Right ventricle myocardium inferior (tissue), 1 donor: ENCODE data around the gene MAPK8. TPM values are rescaled to one million over a fixed set of nuclear protein-coding genes. Genes with fewer than 3 reads are reported as not detected.

Experiments
- ATAC-seq: fragments of 200-7000 bp; cut with Tn5 transposase; one replicate; pipeline ENCODE4 v1.9.1; 2020; ENCODE audit warnings: mild to moderate bottlenecking, moderate library complexity
- DNase-seq: peaks from one replicate; pipeline ENCODE4 v3.0.0; 2021; ENCODE audit errors: missing footprints
- intact Hi-C: fragments of 100-400 bp; cut with DNase I; formaldehyde crosslinking; loops from one replicate; pipeline ENCODE4 v1.11.0; 2022
- total RNA-seq: library from RNA; stranded (reverse); fragmentation: NEBNext Ultra II Directional; extraction: Animal tissue kit (Norgen Biotek cat#: 25700); gene quantifications from one replicate; pipeline ENCODE4 v1.2.1, GENCODE V29; 2021
- donor health status: DM: no; HTN: yes; CAD: no; lungs with severe emphysema.

Gene MAPK8
- total RNA-seq, 1 donor from 2014 or later: 29.5 TPM

DNA sequence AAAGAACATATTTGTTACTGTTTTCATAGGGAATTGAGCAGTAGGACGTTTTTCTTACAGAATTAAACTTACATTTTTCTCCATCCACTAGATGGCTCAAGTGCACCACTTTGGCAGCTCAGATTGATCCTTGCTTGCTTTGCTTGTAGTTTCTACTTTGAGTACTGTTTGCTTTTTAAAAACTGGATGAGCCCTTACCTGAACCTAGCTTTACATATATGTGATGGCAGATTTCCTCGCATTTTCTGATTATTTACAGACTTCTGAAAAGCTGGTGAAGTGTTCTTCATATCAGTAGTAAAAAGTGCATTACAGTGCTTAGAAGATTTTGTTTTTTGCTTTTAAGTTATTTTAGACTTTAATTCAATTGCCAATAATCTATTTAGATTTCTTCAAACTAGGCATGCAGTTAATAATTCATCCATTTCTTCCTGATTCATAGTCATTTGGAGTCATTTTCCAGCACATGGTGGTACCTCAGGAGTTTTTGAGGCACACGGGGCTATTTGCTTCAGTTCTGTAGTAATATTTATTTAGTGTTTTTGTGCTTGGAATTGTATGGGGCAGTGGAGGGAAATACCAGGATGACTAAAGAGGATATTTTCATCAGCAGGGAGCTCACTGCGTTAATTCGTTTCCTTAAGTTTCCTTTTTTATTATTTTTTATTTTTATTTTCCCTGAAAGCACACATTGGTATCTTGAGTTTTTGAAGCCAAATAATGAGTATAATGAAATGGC, 57.3 kb downstream of the MAPK8 start:
- intact Hi-C loops: loop anchor here (1.0 to 10.0 kb wide), 6 partner anchors 51 to 441 kb away; partner anchors contain the start of gene MAPK8
- no peak for DNase-seq
- ATAC-seq: no peak

DNA sequence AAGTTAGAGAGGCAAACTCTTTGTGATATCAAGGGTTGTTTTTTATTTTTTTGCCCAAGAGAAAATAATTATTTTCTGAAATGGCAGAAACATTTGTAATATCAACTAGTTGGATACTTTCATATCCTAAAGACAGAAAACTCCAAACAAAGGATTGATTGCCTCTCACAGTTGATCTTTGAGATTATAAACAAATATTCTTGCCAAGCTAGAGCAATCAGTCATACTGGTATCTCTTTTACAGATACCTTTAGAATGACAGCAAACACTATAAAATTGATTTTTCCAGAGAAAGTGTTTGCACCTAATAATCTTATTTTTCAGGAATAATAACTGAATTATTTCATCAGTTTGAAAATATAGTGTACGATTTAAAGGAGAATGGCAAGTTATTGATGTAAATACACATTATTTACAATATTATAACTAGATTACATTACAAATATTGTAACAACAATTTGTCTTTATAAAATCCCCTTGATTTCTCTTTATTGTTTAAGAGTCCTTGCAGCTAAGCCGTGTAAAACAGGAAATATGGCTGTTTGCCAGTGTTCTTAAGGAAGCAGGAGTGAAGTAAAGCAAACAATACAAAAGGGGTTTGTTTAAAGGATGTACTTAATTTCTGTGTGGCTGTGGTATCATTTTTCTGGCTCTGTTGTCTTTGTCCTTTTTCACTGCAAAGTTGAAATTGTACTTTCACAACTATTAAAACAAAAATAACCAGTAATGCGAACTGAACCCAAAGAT, 58.4 kb downstream of the MAPK8 start:
- ATAC-seq: no peak
- no peak for DNase-seq

DNA sequence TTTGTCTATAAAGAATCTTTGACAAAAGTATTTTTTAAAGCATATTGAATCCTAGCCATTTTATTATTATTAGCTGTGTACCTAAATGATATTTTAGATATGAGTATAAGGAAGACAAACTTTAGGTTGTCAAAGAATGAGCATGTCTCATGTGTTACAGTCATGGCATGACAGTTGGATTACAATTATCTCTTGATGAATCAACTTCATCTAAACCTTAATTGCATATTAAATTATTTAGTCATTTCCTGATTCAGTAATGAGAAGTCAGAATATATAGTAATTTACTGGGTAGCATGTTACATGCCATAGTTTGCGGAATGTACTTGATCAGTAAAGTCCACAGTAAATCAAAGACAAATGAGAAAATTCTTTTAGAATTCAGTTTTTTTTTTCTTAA, 59.2 kb downstream of the MAPK8 start:
- intact Hi-C loops: loop anchor here (10.0 kb wide), 2 partner anchors 49 to 439 kb away; no protein-coding TSS in a partner anchor
- ATAC-seq (no peak), DNase-seq (no peak)

More for the DNA sequence above, 58.4 kb downstream of the MAPK8 start:
- intact Hi-C loops: loop anchor here (5.0 to 10.0 kb wide), 4 partner anchors 50 to 440 kb away; partner anchors contain the start of gene MAPK8

DNA sequence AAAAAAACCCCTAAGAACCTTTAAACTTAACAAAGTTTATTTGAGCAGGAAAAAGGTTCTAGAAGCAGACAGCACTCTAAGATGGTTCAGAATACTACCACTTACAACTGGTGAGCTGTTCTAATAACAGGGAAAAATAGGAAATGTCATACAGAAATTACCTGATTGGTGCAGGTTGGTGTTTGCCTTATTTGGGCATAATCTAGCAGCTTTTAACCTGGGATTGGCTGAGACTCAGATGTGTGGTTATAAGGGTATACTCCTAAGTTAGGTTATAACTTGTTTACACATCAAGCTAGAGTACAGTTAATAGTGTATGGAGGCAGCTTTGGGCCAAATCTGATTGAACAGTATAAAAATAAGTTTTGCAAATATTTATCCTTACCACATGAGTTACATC, 59.8 kb downstream of the MAPK8 start:
- ATAC-seq: no peak
- intact Hi-C loops: loop anchor here (10.0 kb wide), 2 partner anchors 49 to 439 kb away; no protein-coding TSS in a partner anchor
- no peak for DNase-seq

DNA sequence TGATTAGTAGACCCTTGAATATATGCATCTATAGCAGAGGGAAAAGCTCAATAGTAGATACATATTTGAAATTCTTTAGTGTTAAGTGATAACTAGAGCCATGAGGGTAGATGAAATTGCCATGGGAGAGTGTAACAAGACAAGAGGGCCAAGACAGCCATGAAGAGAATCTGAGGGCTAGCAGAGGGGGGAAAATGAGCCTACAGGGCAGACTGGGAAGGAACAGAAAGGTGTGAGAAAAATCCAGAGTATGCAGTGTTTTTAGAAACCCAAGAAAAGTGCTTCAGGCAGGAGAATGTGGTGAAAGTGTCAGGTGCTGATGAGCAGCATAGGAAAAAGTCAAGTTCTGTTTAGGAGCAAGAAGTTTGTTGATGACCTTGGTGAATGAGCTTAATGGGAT, 63.0 kb downstream of the MAPK8 start:
- DNase-seq: no peak
- intact Hi-C loops: loop anchor here (10.0 kb wide), 2 partner anchors 45 to 435 kb away; no protein-coding TSS in a partner anchor

DNA sequence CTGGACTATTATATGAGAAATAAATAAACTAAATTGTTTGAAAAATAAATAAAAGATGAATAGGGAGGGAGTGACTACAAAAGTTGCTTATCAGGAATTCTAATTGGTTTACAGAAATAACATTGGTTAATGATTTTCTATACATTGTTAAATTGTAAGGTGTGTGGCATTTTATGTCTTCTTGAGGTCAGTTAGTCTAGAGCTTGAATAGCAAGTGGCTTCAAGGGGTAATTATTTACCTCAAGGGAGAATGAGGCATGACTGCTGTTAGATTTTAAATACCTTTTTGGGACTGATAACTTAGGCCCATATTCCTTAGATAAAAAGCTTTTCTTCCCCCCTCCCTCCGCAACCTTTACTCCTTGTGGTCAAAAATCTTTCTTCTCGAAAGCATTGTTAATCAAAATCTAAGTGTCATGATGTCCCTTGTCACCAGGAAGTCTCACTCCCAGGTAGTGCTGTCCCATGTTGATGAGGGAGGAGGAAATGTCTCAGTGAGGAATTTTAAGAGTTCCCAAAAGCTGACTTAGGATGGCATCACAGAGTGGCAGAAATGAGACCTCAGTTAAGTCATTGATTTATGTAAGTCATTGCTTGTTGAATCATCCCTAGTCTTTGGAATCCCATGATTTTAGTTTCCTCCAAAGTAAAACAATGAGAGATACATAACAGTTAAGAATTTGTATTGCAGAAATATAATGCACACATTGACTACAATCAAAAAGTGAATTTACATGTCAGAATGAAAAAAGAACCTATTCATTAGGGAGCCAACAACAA, 71.5 kb downstream of the MAPK8 start:
- no peak for ATAC-seq
- DNase-seq: no peak
- intact Hi-C loops: no loop called here

More for the DNA sequence above, 63.0 kb downstream of the MAPK8 start:
- ATAC-seq: no peak

DNA sequence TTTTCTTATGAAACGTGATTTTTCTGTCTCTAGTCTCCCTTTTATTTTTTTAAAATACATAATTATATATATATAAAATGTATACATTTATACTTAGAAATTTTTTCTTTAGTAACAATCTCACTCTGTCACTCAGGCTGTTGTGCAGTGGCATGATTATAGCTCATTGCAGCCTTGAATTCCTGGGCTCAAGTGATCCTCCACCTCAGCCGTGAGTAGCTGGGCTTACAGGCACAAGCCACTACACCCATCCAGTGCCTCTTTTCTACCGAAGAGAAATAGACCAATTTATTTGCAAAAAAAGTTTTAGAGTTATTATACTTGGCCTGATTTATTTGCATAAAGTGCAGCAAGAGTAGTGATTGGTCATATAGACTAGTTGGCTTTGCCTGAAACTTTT, 72.2 kb downstream of the MAPK8 start:
- no peak for ATAC-seq
- intact Hi-C loops: no loop called here
- no peak for DNase-seq

DNA sequence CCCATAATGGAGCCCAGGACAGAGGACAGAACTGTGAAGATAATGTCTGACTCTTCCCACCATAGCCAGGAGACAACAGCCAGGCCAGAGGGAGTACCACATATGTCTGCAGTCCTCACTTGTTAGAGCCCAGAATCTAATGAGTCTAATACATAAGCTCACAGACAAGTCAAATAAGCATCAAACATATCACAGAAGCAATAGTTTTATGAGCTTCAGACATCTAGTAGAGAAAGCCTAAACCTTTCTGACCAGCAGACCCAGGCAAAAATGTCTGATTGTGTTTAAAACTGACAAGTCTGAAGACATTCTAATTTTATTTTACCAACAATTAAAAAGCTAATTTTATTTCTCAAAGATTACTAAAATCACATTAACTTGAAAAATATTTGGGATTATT, 75.5 kb downstream of the MAPK8 start:
- ATAC-seq (no peak), DNase-seq (no peak)
- intact Hi-C loops: no loop called here

DNA sequence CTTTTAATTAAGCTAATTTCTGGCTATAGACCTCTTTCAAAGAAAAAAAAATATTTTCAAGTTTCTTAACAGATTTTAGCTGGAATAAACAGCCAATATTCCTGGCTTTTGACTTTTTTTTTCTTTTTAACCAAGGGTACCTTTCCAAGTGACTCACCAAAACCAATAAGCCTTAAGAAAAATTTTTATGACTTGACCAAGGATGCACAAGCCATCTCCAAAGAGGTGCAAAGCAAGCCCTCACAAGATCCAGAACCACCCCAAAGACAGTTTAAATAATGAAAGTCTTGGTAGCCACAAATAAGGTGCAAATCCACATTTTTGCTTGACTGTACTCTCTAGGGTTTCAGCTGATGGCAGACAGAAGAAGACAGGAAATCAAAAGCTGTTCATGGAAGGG, 76.5 kb downstream of the MAPK8 start:
- intact Hi-C loops: no loop called here
- DNase-seq: no peak
- ATAC-seq: no peak

DNA sequence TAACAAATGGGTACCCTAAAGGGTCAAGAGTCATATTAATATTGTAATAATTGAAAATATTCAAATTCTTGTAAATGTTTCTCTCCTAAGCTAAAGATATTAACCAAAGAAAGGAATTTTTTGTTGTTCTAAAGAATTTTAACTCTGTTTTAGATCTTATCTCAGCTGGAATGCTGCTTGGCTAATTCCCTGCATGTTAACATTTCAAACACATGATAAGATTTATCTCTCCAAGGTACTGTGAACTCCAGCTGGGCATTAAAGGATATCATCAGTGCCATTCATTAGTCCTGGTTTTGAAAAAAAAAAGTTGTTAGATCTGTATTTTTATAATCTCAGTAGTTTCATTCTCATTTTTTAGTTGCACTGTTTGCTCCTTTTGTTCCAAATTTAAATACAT, 76.9 kb downstream of the MAPK8 start:
- no peak for ATAC-seq
- DNase-seq: no peak
- intact Hi-C loops: no loop called here

DNA sequence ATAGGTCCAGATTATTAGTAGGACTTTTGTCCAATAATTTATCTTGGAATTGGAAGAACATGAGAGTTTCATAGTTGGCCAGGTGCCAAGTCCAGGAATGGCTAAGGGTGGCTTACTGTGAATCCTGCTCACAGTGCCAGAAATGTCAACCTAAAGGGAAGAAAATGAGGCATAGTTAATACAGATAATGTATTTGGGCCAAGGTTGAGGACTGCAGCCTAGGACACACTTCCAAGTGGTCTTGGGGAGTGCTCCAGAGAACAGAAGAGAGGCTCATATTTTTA, 78.2 kb downstream of the MAPK8 start:
- DNase-seq (no peak), ATAC-seq (no peak)
- intact Hi-C loops: no loop called here

DNA sequence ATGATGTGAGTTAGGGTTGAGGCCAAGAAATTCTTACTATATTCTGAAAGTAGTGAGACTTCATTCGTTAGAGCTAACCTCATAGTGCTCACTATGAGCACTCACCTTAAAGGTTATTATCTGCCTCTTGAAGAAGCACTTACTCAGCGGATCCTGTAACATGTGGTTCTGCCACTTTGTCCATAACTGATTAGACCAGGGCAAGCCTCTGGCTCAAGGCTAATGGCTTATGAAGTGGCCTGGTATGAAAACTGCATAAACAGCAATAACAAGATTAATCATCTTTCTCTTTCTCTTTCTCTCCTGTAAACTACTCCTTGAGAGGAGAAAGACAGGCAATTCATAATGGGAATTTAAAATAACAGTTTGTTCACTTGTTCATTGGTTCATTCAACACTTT, 82.8 kb downstream of the MAPK8 start:
- intact Hi-C loops: no loop called here
- ATAC-seq: no peak
- no peak for DNase-seq

DNA sequence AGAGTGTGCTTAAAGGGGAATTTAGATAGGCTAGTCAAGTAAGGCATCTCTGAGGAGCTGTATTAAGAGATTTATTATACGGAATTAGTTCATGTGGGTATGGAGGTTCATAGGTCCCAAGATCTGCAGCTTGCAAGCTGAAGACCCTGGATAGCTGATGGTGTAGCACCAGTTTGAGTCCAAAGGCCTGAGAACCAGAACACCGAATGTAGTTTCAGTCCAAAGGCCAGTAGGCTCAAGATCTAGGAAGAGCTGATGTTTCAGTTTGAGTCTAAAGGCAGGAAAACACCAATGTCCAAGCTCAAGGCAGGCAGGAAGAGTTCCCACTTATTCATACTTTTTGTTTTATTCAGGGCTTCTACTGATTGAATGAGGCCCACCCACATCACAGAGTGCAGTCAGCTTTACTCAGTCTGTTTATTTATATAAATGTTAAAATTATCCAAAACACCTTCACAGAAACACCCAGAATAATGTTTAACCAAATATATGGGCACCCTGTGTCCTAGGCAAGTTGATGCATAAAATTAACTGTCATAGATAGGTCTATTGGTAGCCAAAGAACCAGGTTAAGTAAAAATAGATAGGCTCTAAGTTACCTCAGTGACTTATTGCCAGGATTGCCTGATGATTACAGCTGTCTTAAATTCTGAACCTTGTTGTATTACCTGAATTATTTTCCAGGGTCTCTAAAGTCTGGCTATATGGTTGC, 83.5 kb downstream of the MAPK8 start:
- ATAC-seq: no peak
- no peak for DNase-seq
- intact Hi-C loops: no loop called here

DNA sequence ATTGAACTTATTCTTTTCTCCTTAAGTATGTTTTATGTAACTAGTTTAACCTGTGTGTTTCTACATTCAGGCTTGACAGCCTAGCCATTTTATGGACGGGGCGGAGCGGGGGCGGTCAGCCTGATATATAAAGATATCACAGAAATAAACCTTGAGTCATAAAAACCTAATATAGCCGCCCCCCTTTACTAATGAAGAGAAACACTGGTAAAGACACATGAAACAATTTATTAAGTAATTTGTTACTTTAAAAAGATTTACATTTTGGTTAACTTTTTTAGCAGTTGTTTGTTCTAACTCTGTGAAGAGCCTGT, 84.0 kb downstream of the MAPK8 start:
- ATAC-seq (no peak), DNase-seq (no peak)
- intact Hi-C loops: no loop called here

DNA sequence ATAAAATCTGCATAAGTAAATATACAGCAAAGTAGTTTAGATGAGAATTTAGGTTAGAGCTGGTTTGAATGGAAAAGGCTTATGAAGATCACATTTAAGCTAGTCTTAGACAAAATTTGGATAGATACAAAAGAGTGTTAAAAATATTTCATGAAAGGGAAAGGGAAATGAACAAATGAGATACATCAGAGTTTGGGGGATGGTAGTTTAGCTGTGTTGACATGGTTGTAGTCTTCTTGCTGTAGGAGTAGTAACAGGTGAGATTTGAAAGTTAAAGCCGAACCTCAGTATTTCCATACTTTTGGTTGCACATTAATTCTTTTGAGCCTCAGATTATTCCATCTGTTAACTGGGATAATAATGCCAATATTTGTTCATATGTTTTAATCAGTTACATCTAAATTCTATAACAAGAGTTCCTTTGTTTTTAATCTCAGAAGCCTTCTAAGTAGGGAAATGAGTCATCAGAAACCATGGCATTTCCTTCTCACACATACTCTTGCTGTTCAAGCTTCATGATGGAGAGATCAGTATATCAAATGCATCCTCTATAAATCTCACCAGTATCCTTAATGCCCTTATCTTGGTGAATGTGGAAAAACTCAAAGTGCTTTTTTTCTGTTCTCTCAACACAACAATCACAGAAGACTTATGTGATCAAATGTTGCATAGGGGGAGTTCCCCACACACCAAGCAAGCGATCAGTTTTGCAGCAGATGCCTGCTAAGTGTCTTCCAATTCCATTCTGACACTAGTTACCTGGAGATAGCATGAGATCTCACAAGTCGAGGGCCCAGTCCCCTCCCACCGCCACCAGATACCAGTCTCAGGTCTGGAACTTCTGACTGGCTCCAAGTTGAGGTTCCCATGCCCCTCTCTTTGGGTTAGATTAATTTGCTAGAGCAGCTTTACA, 84.7 kb downstream of the MAPK8 start:
- DNase-seq (no peak), ATAC-seq (no peak)
- intact Hi-C loops: no loop called here

DNA sequence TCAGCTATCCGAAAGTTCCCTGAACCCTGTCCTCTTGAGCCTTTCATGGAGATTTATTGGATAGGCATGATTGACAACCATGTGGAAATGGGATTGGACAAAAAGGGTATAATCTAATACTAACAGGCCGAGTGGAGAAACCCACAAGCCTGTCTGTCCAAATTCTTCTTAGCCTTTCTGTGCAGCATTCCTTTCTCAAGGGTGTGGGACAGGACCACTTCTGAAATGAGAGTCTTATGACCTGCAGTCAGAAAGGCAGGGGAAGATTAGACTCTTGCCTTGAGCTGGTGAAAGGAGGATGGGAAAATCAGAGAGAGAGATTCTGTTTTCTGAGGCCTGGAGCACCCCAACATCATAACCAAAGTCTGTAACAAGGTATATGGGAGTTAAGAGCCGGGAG, 85.5 kb downstream of the MAPK8 start:
- ATAC-seq (no peak), DNase-seq (no peak)
- intact Hi-C loops: no loop called here

DNA sequence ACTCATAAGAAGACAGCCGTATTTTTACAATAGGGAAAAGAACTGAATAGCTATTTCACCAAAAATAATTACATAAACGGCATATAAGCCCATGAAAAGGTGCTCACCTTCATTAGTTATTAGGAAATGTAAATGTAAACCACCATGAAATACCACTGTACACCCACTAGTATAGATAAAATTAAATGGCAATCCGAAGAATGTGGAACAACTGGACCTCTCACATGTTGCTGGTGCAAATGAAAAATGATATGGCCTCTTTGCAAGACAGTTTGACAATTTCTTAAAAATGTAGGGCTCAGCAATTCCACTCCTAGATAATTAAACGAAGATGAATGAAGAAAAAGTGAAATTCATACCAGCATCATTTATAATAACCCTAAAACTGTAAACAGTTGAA, 91.8 kb downstream of the MAPK8 start:
- no peak for ATAC-seq
- no peak for DNase-seq
- intact Hi-C loops: no loop called here

DNA sequence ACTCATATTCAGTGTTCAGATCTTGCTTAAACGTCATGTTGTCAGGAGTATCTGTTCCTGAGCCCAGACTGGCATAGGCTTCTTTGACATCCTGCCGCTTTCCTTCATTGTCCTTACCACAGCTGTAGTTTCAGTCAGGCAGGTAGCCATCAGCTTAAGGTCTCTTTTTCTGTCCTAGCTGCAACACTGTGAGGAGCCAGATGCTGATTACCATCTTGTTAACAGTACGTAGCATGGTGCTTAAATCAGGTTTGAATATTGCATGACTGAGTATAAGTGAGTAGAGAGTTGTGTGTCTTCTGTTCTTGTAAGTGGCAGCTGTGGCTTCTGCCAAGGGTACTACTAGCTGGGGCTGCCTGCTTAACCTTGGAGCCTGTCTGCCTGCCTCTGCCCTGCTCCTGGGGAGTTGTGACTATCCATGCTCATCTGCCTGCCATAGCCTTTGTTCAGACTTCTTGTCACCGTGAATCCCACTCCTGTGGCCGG, 92.6 kb downstream of the MAPK8 start:
- DNase-seq (no peak), ATAC-seq (peak; percentile 34)
- intact Hi-C loops: no loop called here
